IMR-90 (cell line): ENCODE results near the gene EEF1E1. TPM values are rescaled to one million over a fixed set of nuclear protein-coding genes. Genes with fewer than 3 reads are reported as not detected.

Source experiments
- ATAC-seq: fragments of 200-7000 bp; cut with Tn5 transposase; 2 replicates; pipeline ENCODE4 v1.9.1; 2020; ENCODE audit warnings: low read depth, mild to moderate bottlenecking, moderate library complexity
- BruUV-seq: library from RNA; stranded (reverse); fragments of 400-500 nt; replicated peaks from 2 replicates; lab custom pipeline; 2021; lab: Mats Ljungman, UMichigan
- CTCF ChIA-PET: fragments of 300-600 bp; formaldehyde crosslinking; extraction: SDS; loops from one replicate; lab custom pipeline; 2021; ENCODE audit warnings: antibody characterized with exemption; lab: Yijun Ruan, JAX
- POLR2A ChIA-PET: fragments of 300-600 bp; sonication (Branson Sonifier 250); formaldehyde crosslinking; loops from one replicate; lab custom pipeline; 2022; ENCODE audit warnings: antibody characterized with exemption; ENCODE audit not compliant: unreplicated experiment; lab: Charles Lee
- DNase-seq: peaks from one replicate; pipeline ENCODE4 v3.0.0; 2013
- H2AFZ ChIP-seq: replicated peaks from 2 replicates; pipeline ENCODE3; 2013; ENCODE audit warnings: low read length, mild to moderate bottlenecking; ENCODE audit not compliant: poor library complexity
- H2AK5ac ChIP-seq: 2 replicates; pipeline ENCODE4 v1.6.1; 2013; ENCODE audit warnings: low read depth, low read length, inconsistent platforms
- H2AK9ac ChIP-seq: replicated peaks from 2 replicates; pipeline ENCODE3; 2013; ENCODE audit warnings: mild to moderate bottlenecking, low read depth, low read length, moderate library complexity; ENCODE audit not compliant: poor library complexity
- H2BK120ac ChIP-seq: 2 replicates; pipeline ENCODE4 v1.6.1; 2013; ENCODE audit warnings: low read depth, low read length, inconsistent platforms
- H2BK15ac ChIP-seq: 3 replicates; pipeline ENCODE4 v1.6.1; 2013; ENCODE audit warnings: low read depth, low read length, inconsistent platforms
- H2BK20ac ChIP-seq: 2 replicates; pipeline ENCODE4 v1.6.1; 2013; ENCODE audit warnings: low read depth, mild to moderate bottlenecking, inconsistent platforms, low read length, moderate library complexity
- H2BK5ac ChIP-seq: 2 replicates; pipeline ENCODE4 v1.6.1; 2013; ENCODE audit warnings: mild to moderate bottlenecking, low read depth, low read length, inconsistent platforms; ENCODE audit not compliant: poor library complexity, severe bottlenecking
- H3K14ac ChIP-seq: replicated peaks from 2 replicates; pipeline ENCODE4 v1.6.1; 2013; ENCODE audit warnings: low read depth, low read length, inconsistent platforms
- H3K18ac ChIP-seq: 2 replicates; pipeline ENCODE4 v1.6.1; 2013; ENCODE audit warnings: low read depth, low read length, control low read depth
- H3K23ac ChIP-seq: 2 replicates; pipeline ENCODE4 v1.6.1; 2013; ENCODE audit warnings: low read depth, low read length, inconsistent platforms
- H3K27ac ChIP-seq: 2 replicates; pipeline ENCODE4 v1.5.1; 2013; ENCODE audit warnings: mild to moderate bottlenecking, control low read depth, low read length; ENCODE audit not compliant: insufficient read depth
- H3K27me3 ChIP-seq: 2 replicates; pipeline ENCODE4 v1.6.1; 2013; ENCODE audit warnings: low read length; ENCODE audit not compliant: control insufficient read depth, insufficient read depth
- H3K36me3 ChIP-seq: 2 replicates; pipeline ENCODE4 v1.6.1; 2013; ENCODE audit warnings: low read length, mixed read lengths; ENCODE audit not compliant: control insufficient read depth, insufficient read depth
- H3K4ac ChIP-seq: 2 replicates; pipeline ENCODE4 v1.6.1; 2013; ENCODE audit warnings: low read depth, low read length, inconsistent platforms
- H3K4me1 ChIP-seq: 2 replicates; pipeline ENCODE4 v1.6.1; 2013; ENCODE audit warnings: low read length, mixed read lengths; ENCODE audit not compliant: control insufficient read depth, insufficient read depth
- H3K4me2 ChIP-seq: 2 replicates; pipeline ENCODE4 v1.6.1; 2013; ENCODE audit warnings: low read depth, mild to moderate bottlenecking, control low read depth, low read length, moderate library complexity
- H3K4me3 ChIP-seq: 2 replicates; pipeline ENCODE4 v1.5.1; 2013; ENCODE audit warnings: low read depth, mild to moderate bottlenecking, control low read depth, low read length, moderate library complexity; ENCODE audit not compliant: insufficient read depth
- H3K56ac ChIP-seq: 2 replicates; pipeline ENCODE4 v1.6.1; 2013; ENCODE audit warnings: low read length, inconsistent platforms; ENCODE audit not compliant: insufficient read depth; ENCODE audit errors: extremely low read depth
- H3K79me1 ChIP-seq, 2 experiments: 2 replicates each; pipeline ENCODE4 v1.6.1; 2013; ENCODE audit warnings: low read length in 2 of 2, inconsistent platforms in 1 of 2, low read depth in 1 of 2
- H3K9ac ChIP-seq: 2 replicates; pipeline ENCODE4 v1.6.1; 2013; ENCODE audit warnings: low read depth, low read length, control low read depth
- H3K9me1 ChIP-seq: 2 replicates; pipeline ENCODE4 v1.6.1; 2013; ENCODE audit warnings: low read length, inconsistent platforms; ENCODE audit not compliant: insufficient read depth
- H3K9me3 ChIP-seq: 2 replicates; pipeline ENCODE4 v1.6.1; 2013; ENCODE audit warnings: low read length; ENCODE audit not compliant: control insufficient read depth, insufficient read depth
- H4K20me1 ChIP-seq: 2 replicates; pipeline ENCODE4 v1.6.1; 2013; ENCODE audit warnings: low read length, inconsistent platforms; ENCODE audit not compliant: insufficient read depth
- H4K5ac ChIP-seq: 2 replicates; pipeline ENCODE4 v1.6.1; 2013; ENCODE audit warnings: mild to moderate bottlenecking, low read depth, low read length, control low read depth
- H4K8ac ChIP-seq, 2 experiments: 2 replicates each; pipeline ENCODE4 v1.6.1; 2013; ENCODE audit warnings: low read depth in 2 of 2, low read length in 2 of 2, control low read depth in 1 of 2, inconsistent platforms in 1 of 2
- H4K91ac ChIP-seq: 2 replicates; pipeline ENCODE4 v1.6.1; 2013; ENCODE audit warnings: low read depth, low read length, inconsistent platforms; ENCODE audit not compliant: insufficient read depth
- BHLHE40 ChIP-seq: fragments of 150-350 bp; IDR thresholded peaks from 2 replicates; pipeline ENCODE4 v1.6.1; 2016; ENCODE audit warnings: mild to moderate bottlenecking, low read depth, low read length
- CEBPB ChIP-seq: IDR thresholded peaks from 2 replicates; pipeline ENCODE4 v1.6.1; 2012; ENCODE audit warnings: low read depth, low read length, improper control_type of control experiment
- CHD1 ChIP-seq: IDR thresholded peaks from 2 replicates; pipeline ENCODE4 v1.6.1; 2012; ENCODE audit warnings: low read depth, low read length, improper control_type of control experiment
- CTCF ChIP-seq: conservative IDR thresholded peaks from 2 replicates; pipeline ENCODE4 v1.5.1; 2012; ENCODE audit warnings: mild to moderate bottlenecking, low read depth, low read length, improper control_type of control experiment
- FOS ChIP-seq: fragments of 150-350 bp; IDR thresholded peaks from 2 replicates; pipeline ENCODE4 v1.6.1; 2016; ENCODE audit warnings: low read depth, low read length
- MAFK ChIP-seq: IDR thresholded peaks from 2 replicates; pipeline ENCODE4 v1.6.1; 2012; ENCODE audit warnings: low read depth, low read length, improper control_type of control experiment
- MAZ ChIP-seq: IDR thresholded peaks from 2 replicates; pipeline ENCODE4 v1.6.1; 2012; ENCODE audit warnings: low read depth, mild to moderate bottlenecking, low read length, improper control_type of control experiment, moderate library complexity, borderline replicate concordance
- MXI1 ChIP-seq: IDR thresholded peaks from 2 replicates; pipeline ENCODE4 v1.6.1; 2012; ENCODE audit warnings: low read depth, mild to moderate bottlenecking, low read length, moderate library complexity, borderline replicate concordance
- NFE2L2 ChIP-seq: fragments of 150-350 bp; IDR thresholded peaks from 2 replicates; pipeline ENCODE4 v1.6.1; 2016; ENCODE audit warnings: low read depth, mild to moderate bottlenecking, low read length
- POLR2A ChIP-seq: IDR thresholded peaks from 2 replicates; pipeline ENCODE4 v1.6.1; 2012; ENCODE audit warnings: mild to moderate bottlenecking, low read depth, low read length
- RAD21 ChIP-seq: IDR thresholded peaks from 2 replicates; pipeline ENCODE4 v1.6.1; 2012; ENCODE audit warnings: low read length, improper control_type of control experiment
- RCOR1 ChIP-seq: IDR thresholded peaks from 2 replicates; pipeline ENCODE4 v1.6.1; 2012; ENCODE audit warnings: mild to moderate bottlenecking, low read length, improper control_type of control experiment; ENCODE audit not compliant: insufficient replicate concordance
- RFX5 ChIP-seq: IDR thresholded peaks from 2 replicates; pipeline ENCODE4 v1.8.0; 2012; ENCODE audit warnings: low read depth, mild to moderate bottlenecking, low read length, moderate library complexity
- WGBS, 2 experiments: methylation state at CpG; one replicate each; pipeline versions ENCODE4 v1.1.5 to v1.1.7; 2013; ENCODE audit warnings: missing lambda C conversion rate in 2 of 2; ENCODE audit not compliant: insufficient read length in 1 of 2; ENCODE audit errors: extremely low coverage in 2 of 2; 5-methylcytosine and 5-hydroxymethylcytosine counted together
- dilution Hi-C: fragments of 300-500 bp; cut with HindIII; formaldehyde crosslinking; loops from one replicate; pipeline ENCODE4 v1.14.3; 2018; ENCODE audit warnings: low sequenced_read_pairs; ENCODE audit not compliant: unreplicated experiment
- in situ Hi-C: fragments of 300-500 bp; cut with MboI; formaldehyde crosslinking; loops from 3 replicates; pipeline ENCODE4 v1.14.3; 2019; ENCODE audit warnings: low sequenced_read_pairs, inconsistent platforms, mixed read lengths
- intact Hi-C: fragments of 100-400 bp; cut with micrococcal nuclease; formaldehyde crosslinking; loops from 2 replicates; pipeline ENCODE4 v1.10.0; 2022
- polyA plus RNA-seq, 3 experiments: library from polyadenylated mRNA; depleted of rRNA; stranded (reverse); fragments of >200 nt; gene quantifications; 2 replicates each; pipeline ENCODE4 v1.2.3, GENCODE V29; 2012; ENCODE audit warnings: low replicate concordance in 1 of 3
- total RNA-seq: library from RNA; depleted of rRNA; stranded (reverse); fragments of >200 nt; gene quantifications from 2 replicates; pipeline ENCODE4 v1.2.3, GENCODE V29; 2012
- TF ChIP-seq, protein P1 (sequence below): fragments of 150-350 bp; IDR thresholded peaks from 2 replicates; pipeline ENCODE4 v1.6.1; 2017; ENCODE audit warnings: mild to moderate bottlenecking, antibody characterized with exemption, low read length, low read depth
- TF ChIP-seq, protein P2 (sequence below): fragments of 150-350 bp; IDR thresholded peaks from 2 replicates; pipeline ENCODE4 v1.6.1; 2016; ENCODE audit warnings: low read depth, mild to moderate bottlenecking, low read length, moderate library complexity, borderline replicate concordance

Gene EEF1E1
- total and polyA plus RNA-seq, 2 of the 4 experiments (the other 2 are of a cell fraction), result 65.8 to 68.6 TPM

- no peaks in the 10 kb centered on the region for H3K27me3 ChIP-seq
- H3K4me3 ChIP-seq, result no peak overlapping the region
- no peak overlapping the region for H2BK20ac ChIP-seq
- H2AK5ac ChIP-seq, result no peak overlapping the region
- no peak overlapping the region for H3K14ac ChIP-seq
- no peak overlapping the region for H3K56ac ChIP-seq
- ChIA-PET CTCF (no interaction called here), POLR2A (no interaction called here)
- WGBS, 2 experiments, result no CpG with 5 or more reads among the region's 2 CpGs
- no peak overlapping the region for H4K91ac ChIP-seq
- intact Hi-C loops, result no loop called here
- ATAC-seq, result no peak
- TF ChIP-seq CEBPB (no peak), NFE2L2 (no peak), MAFK (no peak), MAZ (no peak), RAD21 (no peak), BHLHE40 (no peak), FOS (no peak), RFX5 (no peak), CTCF (no peak), CHD1 (no peak), MXI1 (no peak), RCOR1 (no peak), POLR2A (no peak)
- TF ChIP-seq, protein P1, sequence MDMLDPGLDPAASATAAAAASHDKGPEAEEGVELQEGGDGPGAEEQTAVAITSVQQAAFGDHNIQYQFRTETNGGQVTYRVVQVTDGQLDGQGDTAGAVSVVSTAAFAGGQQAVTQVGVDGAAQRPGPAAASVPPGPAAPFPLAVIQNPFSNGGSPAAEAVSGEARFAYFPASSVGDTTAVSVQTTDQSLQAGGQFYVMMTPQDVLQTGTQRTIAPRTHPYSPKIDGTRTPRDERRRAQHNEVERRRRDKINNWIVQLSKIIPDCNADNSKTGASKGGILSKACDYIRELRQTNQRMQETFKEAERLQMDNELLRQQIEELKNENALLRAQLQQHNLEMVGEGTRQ, result no peak
- TF ChIP-seq, protein P2, sequence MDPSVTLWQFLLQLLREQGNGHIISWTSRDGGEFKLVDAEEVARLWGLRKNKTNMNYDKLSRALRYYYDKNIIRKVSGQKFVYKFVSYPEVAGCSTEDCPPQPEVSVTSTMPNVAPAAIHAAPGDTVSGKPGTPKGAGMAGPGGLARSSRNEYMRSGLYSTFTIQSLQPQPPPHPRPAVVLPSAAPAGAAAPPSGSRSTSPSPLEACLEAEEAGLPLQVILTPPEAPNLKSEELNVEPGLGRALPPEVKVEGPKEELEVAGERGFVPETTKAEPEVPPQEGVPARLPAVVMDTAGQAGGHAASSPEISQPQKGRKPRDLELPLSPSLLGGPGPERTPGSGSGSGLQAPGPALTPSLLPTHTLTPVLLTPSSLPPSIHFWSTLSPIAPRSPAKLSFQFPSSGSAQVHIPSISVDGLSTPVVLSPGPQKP, result no peak
- peaks cover 11 to 27% of the 10 kb centered on the region in 2 experiments; a peak in 3 of 4 replicates for H3K79me1 ChIP-seq
- peaks cover 2% of the 10 kb centered on the region; the same call in 1 of the 2 replicates for H3K9me1 ChIP-seq
- H3K4me1 ChIP-seq, result peaks cover 9% of the 10 kb centered on the region
- H2BK5ac ChIP-seq, result no peak overlapping the region
- no peak overlapping the region for H4K8ac ChIP-seq
- H3K9ac ChIP-seq, result no peak overlapping the region
- no peak overlapping the region for H3K18ac ChIP-seq
- no peak overlapping the region for H2BK120ac ChIP-seq
- in situ Hi-C loops, result no loop called here
- dilution Hi-C loops, result no loop called here
- H3K4ac ChIP-seq, result no peak overlapping the region
- no peak overlapping the region for H3K23ac ChIP-seq
- H3K4me2 ChIP-seq, result no peak overlapping the region
- H3K9me3 ChIP-seq, result no peaks in the 10 kb centered on the region
- no peak overlapping the region for H2AK9ac ChIP-seq
- H3K27ac ChIP-seq, result no peak overlapping the region
- no peaks in the 10 kb centered on the region for H4K20me1 ChIP-seq
- H4K5ac ChIP-seq, result no peak overlapping the region
- no peak overlapping the region for H2BK15ac ChIP-seq
- H3K36me3 ChIP-seq, result no peaks in the 10 kb centered on the region
- no peak for DNase-seq
- H2AFZ ChIP-seq, result no peak overlapping the region
- no TSS peak for BruUV-seq
Measured at GRCh38 chr6:8077991-8078390, 24.4 kb downstream of the EEF1E1 start.
